NCI-H774 (cell line): Measurements from ENCODE around the gene NCSTN.

ENCODE experiments used
- DNase-seq: peaks from one replicate; lab custom pipeline; 2025; lab: John Stamatoyannopoulos, UW

NCSTN gene

GRCh38 chr1:160351629-160352028, 8.4 kb downstream of the NCSTN start:
- no peak for DNase-seq

GRCh38 chr1:160352555-160352954, 9.4 kb downstream of the NCSTN start:
- DNase-seq, result no peak

- DNase-seq, result no peak
These were observed 10.0 kb downstream of the NCSTN start for GRCh38 chr1:160353223-160353622.

- DNase-seq, result no peak
These were observed 11.3 kb downstream of the NCSTN start for GRCh38 chr1:160354388-160354985.

GRCh38 chr1:160357286-160358002, 14.3 kb downstream of the NCSTN start:
- DNase-seq, result no peak

GRCh38 chr1:160358073-160358472, 14.9 kb downstream of the NCSTN start:
- DNase-seq, result no peak

GRCh38 chr1:160359559-160360226, 16.5 kb downstream of the NCSTN start:
- DNase-seq, result no peak

GRCh38 chr1:160360227-160360695, 17.1 kb downstream of the NCSTN start:
- no peak for DNase-seq

- DNase-seq, result no peak
These were observed 18.0 kb downstream of the NCSTN start for GRCh38 chr1:160361199-160361598.

- DNase-seq, result no peak
These were observed 18.6 kb downstream of the NCSTN start for GRCh38 chr1:160361814-160362167.

- DNase-seq, result no peak
These were observed 19.2 kb downstream of the NCSTN start for GRCh38 chr1:160362168-160362957.

- DNase-seq, result no peak
These were observed 19.8 kb downstream of the NCSTN start for GRCh38 chr1:160363010-160363409.

GRCh38 chr1:160363951-160364735, 21.0 kb downstream of the NCSTN start:
- DNase-seq, result no peak

GRCh38 chr1:160365325-160365724, 22.1 kb downstream of the NCSTN start:
- DNase-seq, result no peak

GRCh38 chr1:160366731-160367515, 23.7 kb downstream of the NCSTN start, which contains the start of gene NHLH1:
Gene NHLH1 (plus strand): TSS chr1:160367071. CDS start chr1:160370732, 3,661 bp downstream.
- no peak for DNase-seq

- DNase-seq, result no peak
These were observed 24.3 kb downstream of the NCSTN start for GRCh38 chr1:160367516-160367900.

GRCh38 chr1:160367934-160368923, 25.0 kb downstream of the NCSTN start:
- no peak for DNase-seq

GRCh38 chr1:160369087-160369486, 25.9 kb downstream of the NCSTN start:
- no peak for DNase-seq

- no peak for DNase-seq
These were observed 27.6 kb downstream of the NCSTN start for GRCh38 chr1:160370561-160371345.
